PC-3 (cell line): Measurements from ENCODE around the gene SNF8. TPM values are rescaled to one million over a fixed set of nuclear protein-coding genes. Genes with fewer than 3 reads are reported as not detected.
A peak's percentile ranks its signal among the peaks of the same experiment; 100 is the strongest.

Experiments used
- ATAC-seq: fragments of 200-7000 bp; cut with Tn5 transposase; 2 replicates; pipeline ENCODE4 v1.9.1; 2020; ENCODE audit warnings: mild to moderate bottlenecking, moderate library complexity
- BruUV-seq: library from RNA; stranded (reverse); fragments of 400-500 nt; replicated peaks from 2 replicates; lab custom pipeline; 2021; lab: Mats Ljungman, UMichigan
- CTCF ChIA-PET: fragments of 300-600 bp; sonication (Branson Sonifier 250); formaldehyde crosslinking; loops from one replicate; lab custom pipeline; 2022; ENCODE audit warnings: antibody characterized with exemption; lab: Charles Lee
- POLR2A ChIA-PET: fragments of 300-600 bp; sonication (Branson Sonifier 250); formaldehyde crosslinking; loops from one replicate; lab custom pipeline; 2022; ENCODE audit warnings: antibody characterized with exemption; ENCODE audit not compliant: unreplicated experiment; lab: Charles Lee
- DNase-seq: peaks from one replicate; pipeline ENCODE4 v3.0.0-alpha.2; 2015
- H2AFZ ChIP-seq: fragments of 300-600 bp; sonication (generic); 2 replicates; pipeline ENCODE4 v1.6.0; 2016; ENCODE audit warnings: antibody characterized with exemption, low read length
- H3F3A ChIP-seq: fragments of 300-600 bp; sonication (generic); one replicate; pipeline ENCODE4 v1.6.0; 2017; ENCODE audit warnings: antibody characterized with exemption, low read length, control low read depth, mild to moderate bottlenecking; ENCODE audit not compliant: unreplicated experiment
- H3K27ac ChIP-seq: fragments of 300-600 bp; sonication (generic); 2 replicates; pipeline ENCODE4 v1.5.1; 2016; ENCODE audit warnings: mild to moderate bottlenecking, low read length
- H3K27me3 ChIP-seq: fragments of 300-600 bp; sonication (generic); 2 replicates; pipeline ENCODE4 v1.6.1; 2016; ENCODE audit warnings: low read length, mixed read lengths
- H3K36me3 ChIP-seq: fragments of 300-600 bp; sonication (generic); 2 replicates; pipeline ENCODE4 v1.6.1; 2016; ENCODE audit warnings: low read depth, mixed run types, low read length, mixed read lengths
- H3K4me1 ChIP-seq: fragments of 300-600 bp; sonication (generic); 2 replicates; pipeline ENCODE4 v1.5.1; 2016; ENCODE audit warnings: low read length; ENCODE audit not compliant: insufficient read depth
- H3K4me2 ChIP-seq: fragments of 300-600 bp; sonication (generic); 2 replicates; pipeline ENCODE4 v1.6.0; 2016; ENCODE audit warnings: low read length
- H3K4me3 ChIP-seq: fragments of 300-600 bp; sonication (generic); 2 replicates; pipeline ENCODE4 v1.5.1; 2016; ENCODE audit warnings: mild to moderate bottlenecking, low read length, mixed read lengths
- H3K79me2 ChIP-seq: fragments of 300-600 bp; sonication (generic); 2 replicates; pipeline ENCODE4 v1.6.1; 2017; ENCODE audit warnings: low read length, mixed read lengths
- H3K9ac ChIP-seq: fragments of 300-600 bp; sonication (generic); 2 replicates; pipeline ENCODE4 v1.6.0; 2016; ENCODE audit warnings: mild to moderate bottlenecking, low read length
- H3K9me2 ChIP-seq: fragments of 300-600 bp; sonication (generic); replicated peaks from 2 replicates; pipeline ENCODE4 v1.6.1; 2016; ENCODE audit warnings: mixed run types, low read length, mixed read lengths
- H3K9me3 ChIP-seq: fragments of 300-600 bp; sonication (generic); 2 replicates; pipeline ENCODE4 v1.6.1; 2016; ENCODE audit warnings: low read length, mixed read lengths
- H4K20me1 ChIP-seq: fragments of 300-600 bp; sonication (generic); 2 replicates; pipeline ENCODE4 v1.6.1; 2016; ENCODE audit warnings: low read length, mixed read lengths
- EZH2 ChIP-seq: fragments of 300-600 bp; sonication (generic); IDR thresholded peaks from one replicate; pipeline ENCODE4 v1.6.1; 2017; ENCODE audit warnings: antibody characterized with exemption, mild to moderate bottlenecking, low read length; ENCODE audit not compliant: unreplicated experiment
- EZH2phosphoT487 ChIP-seq: fragments of 300-600 bp; sonication (generic); IDR thresholded peaks from 2 replicates; pipeline ENCODE4 v1.6.1; 2018; ENCODE audit warnings: mild to moderate bottlenecking, antibody characterized with exemption, low read length, borderline replicate concordance
- intact Hi-C: fragments of 100-400 bp; cut with micrococcal nuclease; formaldehyde crosslinking; loops from 2 replicates; pipeline ENCODE4 v1.9.0; 2023
- total RNA-seq: library from RNA; depleted of rRNA; stranded (reverse); fragments of >200 nt; gene quantifications from 2 replicates; pipeline ENCODE4 v1.2.3, GENCODE V29; 2014
- TF ChIP-seq, protein P1 (sequence below): fragments of 300-600 bp; sonication (generic); conservative IDR thresholded peaks from 2 replicates; pipeline ENCODE4 v1.5.1; 2017; ENCODE audit warnings: antibody characterized with exemption, low read depth, mild to moderate bottlenecking, low read length

Gene SNF8
- total RNA-seq, 1 experiment from 2014 or later = 278 TPM

DNA sequence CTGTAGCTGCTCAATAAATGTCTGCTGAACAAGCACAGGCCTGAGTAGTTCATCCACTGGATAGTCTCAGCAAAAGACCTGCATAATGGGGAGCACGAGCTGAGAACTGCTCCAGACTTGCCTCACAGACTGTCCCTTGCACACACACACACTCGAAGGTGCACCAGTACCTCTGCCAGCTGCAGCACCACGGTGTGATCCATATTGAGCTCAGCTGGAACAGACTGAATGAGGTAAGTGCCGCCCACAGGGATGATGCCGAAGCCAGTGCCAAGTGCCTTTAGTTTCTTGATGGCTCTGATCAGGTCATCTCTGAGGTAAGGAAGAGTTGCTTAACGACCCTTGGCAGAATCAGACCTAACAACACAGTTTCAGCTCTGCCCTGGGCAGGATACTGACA, 11.6 kb downstream of the SNF8 start:
- POLR2A ChIA-PET = no interaction called here
- no peak overlapping the region for H3K27ac ChIP-seq

DNA sequence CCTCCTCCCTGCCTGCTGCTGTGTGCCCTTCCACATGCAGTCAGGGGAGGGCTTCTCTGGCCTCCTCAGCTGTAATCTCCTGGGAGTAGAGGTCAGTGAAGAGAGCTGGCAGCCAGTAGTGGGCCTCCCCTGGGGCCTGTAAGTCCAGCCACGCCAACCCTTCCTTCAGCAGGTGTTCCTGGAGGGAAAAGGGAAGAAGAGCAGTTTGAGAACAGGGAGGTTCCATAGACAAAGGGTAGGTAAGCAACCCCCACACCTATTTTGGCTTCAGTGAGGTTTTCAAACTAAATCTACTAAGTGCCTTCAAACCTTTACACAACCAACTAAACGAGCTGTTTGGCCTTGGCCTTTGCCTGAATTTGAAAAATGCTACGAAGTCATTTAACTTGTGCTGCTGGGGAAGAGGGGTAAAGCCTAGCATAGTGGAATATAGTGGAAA, 14.2 kb downstream of the SNF8 start:
- CTCF ChIA-PET = interaction anchor here (0.9 kb wide), 1 partner anchor 102 kb away, joined by 9 read pairs; no protein-coding TSS in a partner anchor
- 0 out of 2 replicates have a peak, but pooled peaks have one; percentile 10 for ATAC-seq
- Histone ChIP-seq H3F3A (peaks cover 13% of the 10 kb centered on the region), H3K27ac (no peak overlapping the region), H3K9me3 (no peaks in the 10 kb centered on the region), H4K20me1 (peaks cover 1% of the 10 kb centered on the region; the same call in 1 of the 2 replicates), H3K4me2 (no peak overlapping the region), H3K4me1 (no peaks in the 10 kb centered on the region), H3K27me3 (no peaks in the 10 kb centered on the region), H3K9ac (no peak overlapping the region), H3K4me3 (no peak overlapping the region), H3K79me2 (no peaks in the 10 kb centered on the region), H2AFZ (no peak overlapping the region), H3K9me2 (no peaks in the 10 kb centered on the region), H3K36me3 (peaks cover 85% of the 10 kb centered on the region)
- no peak for DNase-seq
- POLR2A ChIA-PET = interaction anchor here (0.6 kb wide), 1 partner anchor 157 kb away, joined by 7 read pairs; no protein-coding TSS in a partner anchor
- intact Hi-C loops = no loop called here
- no TSS peak for BruUV-seq
- no peak for TF ChIP-seq EZH2
- TF ChIP-seq, protein P1, sequence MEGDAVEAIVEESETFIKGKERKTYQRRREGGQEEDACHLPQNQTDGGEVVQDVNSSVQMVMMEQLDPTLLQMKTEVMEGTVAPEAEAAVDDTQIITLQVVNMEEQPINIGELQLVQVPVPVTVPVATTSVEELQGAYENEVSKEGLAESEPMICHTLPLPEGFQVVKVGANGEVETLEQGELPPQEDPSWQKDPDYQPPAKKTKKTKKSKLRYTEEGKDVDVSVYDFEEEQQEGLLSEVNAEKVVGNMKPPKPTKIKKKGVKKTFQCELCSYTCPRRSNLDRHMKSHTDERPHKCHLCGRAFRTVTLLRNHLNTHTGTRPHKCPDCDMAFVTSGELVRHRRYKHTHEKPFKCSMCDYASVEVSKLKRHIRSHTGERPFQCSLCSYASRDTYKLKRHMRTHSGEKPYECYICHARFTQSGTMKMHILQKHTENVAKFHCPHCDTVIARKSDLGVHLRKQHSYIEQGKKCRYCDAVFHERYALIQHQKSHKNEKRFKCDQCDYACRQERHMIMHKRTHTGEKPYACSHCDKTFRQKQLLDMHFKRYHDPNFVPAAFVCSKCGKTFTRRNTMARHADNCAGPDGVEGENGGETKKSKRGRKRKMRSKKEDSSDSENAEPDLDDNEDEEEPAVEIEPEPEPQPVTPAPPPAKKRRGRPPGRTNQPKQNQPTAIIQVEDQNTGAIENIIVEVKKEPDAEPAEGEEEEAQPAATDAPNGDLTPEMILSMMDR = no peak
- no peak for TF ChIP-seq EZH2phosphoT487

More for the DNA sequence above, 11.6 kb downstream of the SNF8 start:
- H2AFZ ChIP-seq = no peak overlapping the region
- no peak overlapping the region for H3K9ac ChIP-seq
- TF ChIP-seq EZH2phosphoT487 (no peak), EZH2 (no peak)
- TF ChIP-seq, protein P1 = no peak
- H3K9me2 ChIP-seq = no peaks in the 10 kb centered on the region
- no peaks in the 10 kb centered on the region; the same call in 1 of the 2 replicates for H4K20me1 ChIP-seq
- no peaks in the 10 kb centered on the region for H3K27me3 ChIP-seq
- no TSS peak for BruUV-seq
- no peaks in the 10 kb centered on the region for H3K9me3 ChIP-seq
- H3F3A ChIP-seq = peaks cover 9% of the 10 kb centered on the region
- CTCF ChIA-PET = no interaction called here
- H3K4me1 ChIP-seq = no peaks in the 10 kb centered on the region
- DNase-seq (no peak), ATAC-seq (no peak; the same call in 1 of the 2 replicates)
- H3K36me3 ChIP-seq = peaks cover 80% of the 10 kb centered on the region
- no peak overlapping the region for H3K4me2 ChIP-seq
- H3K79me2 ChIP-seq = no peaks in the 10 kb centered on the region
- H3K4me3 ChIP-seq = no peak overlapping the region
- intact Hi-C loops = no loop called here

DNA sequence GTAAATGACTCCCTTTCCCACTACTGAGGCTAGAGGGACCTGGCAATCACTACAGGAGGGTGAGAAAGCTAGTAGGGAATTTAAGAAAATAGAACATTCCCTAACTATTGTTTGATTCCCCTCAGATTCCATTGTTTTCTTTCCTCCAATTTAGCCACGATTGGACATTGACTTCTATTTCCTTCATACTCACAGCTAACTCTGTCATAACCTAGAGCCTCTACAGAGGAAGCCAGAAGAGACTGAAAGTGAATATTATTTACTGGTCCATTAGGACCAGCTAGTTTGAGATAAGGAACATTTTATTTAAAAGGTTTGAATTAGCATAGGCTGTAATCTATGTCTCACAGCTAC, 14.9 kb downstream of the SNF8 start:
- ATAC-seq (no peak), DNase-seq (no peak)
- Histone ChIP-seq H3K27ac (no peak overlapping the region), H4K20me1 (peaks cover 3% of the 10 kb centered on the region; the same call in 1 of the 2 replicates), H3K4me1 (no peaks in the 10 kb centered on the region), H2AFZ (no peak overlapping the region), H3F3A (peaks cover 13% of the 10 kb centered on the region), H3K27me3 (no peaks in the 10 kb centered on the region), H3K4me2 (no peak overlapping the region), H3K9me2 (no peaks in the 10 kb centered on the region), H3K36me3 (peaks cover 90% of the 10 kb centered on the region), H3K4me3 (no peak overlapping the region), H3K9ac (no peak overlapping the region), H3K9me3 (no peaks in the 10 kb centered on the region), H3K79me2 (no peaks in the 10 kb centered on the region)
- BruUV-seq = no TSS peak
- intact Hi-C loops = no loop called here
- POLR2A ChIA-PET = interaction anchor here (0.6 kb wide), 1 partner anchor 156 kb away, joined by 7 read pairs; no protein-coding TSS in a partner anchor
- TF ChIP-seq, protein P1 = no peak
- CTCF ChIA-PET = interaction anchor here (0.5 to 0.9 kb wide), 2 partner anchors 103 to 361 kb away, joined by 3 to 9 read pairs; no protein-coding TSS in a partner anchor
